Gastrocnemius medialis (tissue), 4 donors: ENCODE data around the gene PRR36.

Experiments
- CTCF ChIP-seq, 5 experiments: fragments of 450-650 bp in 3 of 5; fragments of 200-600 bp in 2 of 5; sonication (generic) in 2 of 5; IDR thresholded peaks in 4 of 5; conservative IDR thresholded peaks in 1 of 5; 1 replicate in 4 of 5; 2 replicates in 1 of 5; pipeline ENCODE4 v1.5.1; 2016 to 2019; ENCODE audit warnings: antibody characterized with exemption in 5 of 5, mild to moderate bottlenecking in 3 of 5, moderate library complexity in 3 of 5
- POLR2A ChIP-seq, 2 donors: fragments of 450-650 bp; IDR thresholded peaks; one replicate each; pipeline ENCODE4 v1.6.1; 2017; ENCODE audit warnings: antibody characterized with exemption in 2 of 2, mild to moderate bottlenecking in 2 of 2, moderate library complexity in 2 of 2

- TF ChIP-seq CTCF (IDR thresholded peaks at IDR 0.05 in 4 of 5, conservative IDR thresholded peaks at IDR 0.05 in 1 of 5), result no peak
- no peak for TF ChIP-seq POLR2A (IDR thresholded peaks at IDR 0.05)
Measured at GRCh38 chr19:7877249-7877836, 3.2 kb upstream of the PRR36 start.
